Measurements from ENCODE around the gene ADGRF4.

The ADGRF4 gene

DNA sequence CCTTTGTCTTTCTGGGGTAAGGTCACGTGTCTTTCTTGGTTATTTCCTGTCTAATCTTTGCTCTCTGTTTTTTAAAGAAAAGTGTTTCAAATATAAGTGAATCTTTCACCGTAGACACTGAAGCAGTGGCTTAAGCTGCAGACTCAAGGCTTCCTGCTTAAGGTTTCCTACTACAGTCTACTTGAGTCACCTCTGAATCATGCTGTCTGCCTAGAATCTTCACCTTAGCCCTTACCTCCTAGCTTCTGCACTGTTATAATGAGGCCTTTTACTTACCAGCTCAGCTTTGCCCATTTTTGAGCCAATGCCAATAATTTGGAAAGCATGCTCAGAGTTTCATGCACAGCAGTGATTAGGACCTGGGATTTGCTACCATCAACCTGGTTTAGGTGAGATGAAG is 30.6 kb downstream of the ADGRF4 start:
- Histone ChIP-seq H3K36me3 (replicated peaks) (no peaks in the 10 kb centered on the region), H3K27me3 (replicated peaks) (no peaks in the 10 kb centered on the region), H3K27ac (no peak overlapping the region), H3K4me3 (ENCODE audit: low read depth, low read length) (no peak overlapping the region)
- in situ Hi-C loops (cut with HindIII; ENCODE audit: low pct_ligation_motif_present, low sequenced_read_pairs), result no loop called here
- DNase-seq, result no peak
- TF ChIP-seq, protein P1, sequence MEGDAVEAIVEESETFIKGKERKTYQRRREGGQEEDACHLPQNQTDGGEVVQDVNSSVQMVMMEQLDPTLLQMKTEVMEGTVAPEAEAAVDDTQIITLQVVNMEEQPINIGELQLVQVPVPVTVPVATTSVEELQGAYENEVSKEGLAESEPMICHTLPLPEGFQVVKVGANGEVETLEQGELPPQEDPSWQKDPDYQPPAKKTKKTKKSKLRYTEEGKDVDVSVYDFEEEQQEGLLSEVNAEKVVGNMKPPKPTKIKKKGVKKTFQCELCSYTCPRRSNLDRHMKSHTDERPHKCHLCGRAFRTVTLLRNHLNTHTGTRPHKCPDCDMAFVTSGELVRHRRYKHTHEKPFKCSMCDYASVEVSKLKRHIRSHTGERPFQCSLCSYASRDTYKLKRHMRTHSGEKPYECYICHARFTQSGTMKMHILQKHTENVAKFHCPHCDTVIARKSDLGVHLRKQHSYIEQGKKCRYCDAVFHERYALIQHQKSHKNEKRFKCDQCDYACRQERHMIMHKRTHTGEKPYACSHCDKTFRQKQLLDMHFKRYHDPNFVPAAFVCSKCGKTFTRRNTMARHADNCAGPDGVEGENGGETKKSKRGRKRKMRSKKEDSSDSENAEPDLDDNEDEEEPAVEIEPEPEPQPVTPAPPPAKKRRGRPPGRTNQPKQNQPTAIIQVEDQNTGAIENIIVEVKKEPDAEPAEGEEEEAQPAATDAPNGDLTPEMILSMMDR (IDR thresholded peaks at IDR 0.05; ENCODE audit: low read depth, low read length, missing control alignments), result no peak

DNA sequence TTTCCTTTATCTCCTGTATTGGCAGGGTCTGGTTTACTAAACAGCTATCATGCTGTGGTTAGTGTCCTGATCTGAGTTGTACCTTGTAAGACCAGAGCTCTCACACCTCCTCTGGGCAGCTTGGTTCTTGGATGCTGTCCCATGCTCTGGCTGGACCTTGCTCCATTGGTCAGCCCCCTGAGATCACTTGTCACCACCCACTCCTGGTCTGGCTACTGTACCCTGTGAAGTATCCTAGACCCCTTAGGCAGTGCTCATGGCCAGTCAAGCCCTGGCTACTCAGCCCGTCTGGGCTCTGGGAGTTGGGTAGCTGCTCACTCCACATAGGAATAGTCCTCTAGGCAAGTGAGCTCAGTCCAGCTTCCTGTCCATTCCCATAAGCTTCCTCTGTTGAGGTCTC is 31.1 kb downstream of the ADGRF4 start:
- in situ Hi-C loops (cut with HindIII; ENCODE audit: low pct_ligation_motif_present, low sequenced_read_pairs), result no loop called here
- Histone ChIP-seq H3K27me3 (replicated peaks) (no peaks in the 10 kb centered on the region), H3K27ac (no peak overlapping the region), H3K36me3 (replicated peaks) (no peaks in the 10 kb centered on the region), H3K4me3 (ENCODE audit: low read depth, low read length) (no peak overlapping the region)
- DNase-seq, result no peak
- TF ChIP-seq, protein P1 (IDR thresholded peaks at IDR 0.05; ENCODE audit: low read depth, low read length, missing control alignments), result no peak

DNA sequence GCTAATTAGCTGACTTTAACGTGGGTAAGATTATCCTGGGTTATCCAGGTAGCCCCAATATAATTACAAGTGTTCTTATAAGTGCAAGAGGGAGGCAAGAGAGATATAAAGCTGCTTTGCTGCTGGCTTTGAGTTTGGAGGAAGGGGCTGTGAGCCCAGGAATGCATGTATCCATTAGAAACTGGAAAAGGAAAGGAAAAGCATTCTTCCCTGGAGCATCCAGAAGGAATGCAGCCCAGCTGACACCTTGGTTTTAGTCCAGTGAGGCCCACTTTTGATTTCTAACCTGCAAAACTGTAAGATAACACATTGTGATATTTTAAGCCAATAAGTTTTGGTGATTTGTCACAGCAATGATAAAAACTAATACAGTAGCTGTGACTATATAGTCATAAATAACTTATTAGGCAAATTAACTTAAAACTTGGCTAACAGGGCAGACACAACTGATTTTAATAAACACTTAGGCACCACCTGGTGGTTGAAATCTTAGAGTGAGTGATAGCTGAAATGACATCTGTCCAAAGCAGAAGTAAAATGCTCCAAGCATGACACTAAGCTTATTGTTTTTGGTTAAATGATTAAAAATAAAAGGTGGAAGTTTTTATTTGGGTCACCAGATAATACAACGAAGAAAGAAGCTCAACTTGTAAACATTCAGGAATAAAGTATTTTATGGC is 35.6 kb downstream of the ADGRF4 start:
- DNase-seq, result no peak
- Histone ChIP-seq H3K27me3 (replicated peaks) (no peaks in the 10 kb centered on the region), H3K36me3 (replicated peaks) (no peaks in the 10 kb centered on the region), H3K4me3 (ENCODE audit: low read depth, low read length) (no peak overlapping the region), H3K27ac (no peak overlapping the region)
- TF ChIP-seq, protein P1 (IDR thresholded peaks at IDR 0.05; ENCODE audit: low read depth, low read length, missing control alignments), result peak; percentile 22
- in situ Hi-C loops (cut with HindIII; ENCODE audit: low pct_ligation_motif_present, low sequenced_read_pairs), result no loop called here

DNA sequence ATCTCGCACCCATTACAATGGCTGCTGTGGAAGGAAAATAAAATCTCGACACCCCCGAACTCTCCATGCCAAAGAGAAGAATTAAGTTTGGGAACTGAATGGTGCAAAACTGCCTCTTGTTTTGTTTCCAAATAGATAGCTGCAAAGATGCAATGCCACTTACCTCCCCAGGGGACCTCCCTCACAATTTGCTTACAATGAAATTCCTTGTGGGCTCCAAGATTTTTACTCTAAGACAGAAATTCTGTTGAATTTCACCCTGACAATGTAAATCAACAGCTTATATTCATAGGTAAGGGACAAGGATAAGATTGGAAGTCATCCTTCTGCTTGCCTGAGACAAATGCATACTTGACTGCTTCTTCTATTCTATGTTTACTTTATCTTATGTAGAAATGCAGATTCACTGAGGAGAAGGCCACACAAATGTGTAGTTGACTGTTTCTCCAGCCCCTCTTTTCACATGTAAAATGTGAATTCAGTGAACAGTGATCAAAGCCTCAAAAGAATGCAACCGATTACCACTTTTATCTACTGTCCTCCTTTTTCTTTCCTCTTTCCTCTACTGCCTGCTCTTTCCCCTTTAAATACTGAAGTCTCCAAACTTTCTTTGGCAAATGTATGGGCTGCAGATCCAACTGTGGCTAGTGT is 36.6 kb downstream of the ADGRF4 start:
- H3K36me3 ChIP-seq (replicated peaks), result no peaks in the 10 kb centered on the region
- no peak for DNase-seq
- H3K27me3 ChIP-seq (replicated peaks), result no peaks in the 10 kb centered on the region
- no peak overlapping the region for H3K27ac ChIP-seq
- in situ Hi-C loops (cut with HindIII; ENCODE audit: low pct_ligation_motif_present, low sequenced_read_pairs), result no loop called here
- TF ChIP-seq, protein P1 (IDR thresholded peaks at IDR 0.05; ENCODE audit: low read depth, low read length, missing control alignments), result no peak
- no peak overlapping the region for H3K4me3 ChIP-seq (ENCODE audit: low read depth, low read length)

DNA sequence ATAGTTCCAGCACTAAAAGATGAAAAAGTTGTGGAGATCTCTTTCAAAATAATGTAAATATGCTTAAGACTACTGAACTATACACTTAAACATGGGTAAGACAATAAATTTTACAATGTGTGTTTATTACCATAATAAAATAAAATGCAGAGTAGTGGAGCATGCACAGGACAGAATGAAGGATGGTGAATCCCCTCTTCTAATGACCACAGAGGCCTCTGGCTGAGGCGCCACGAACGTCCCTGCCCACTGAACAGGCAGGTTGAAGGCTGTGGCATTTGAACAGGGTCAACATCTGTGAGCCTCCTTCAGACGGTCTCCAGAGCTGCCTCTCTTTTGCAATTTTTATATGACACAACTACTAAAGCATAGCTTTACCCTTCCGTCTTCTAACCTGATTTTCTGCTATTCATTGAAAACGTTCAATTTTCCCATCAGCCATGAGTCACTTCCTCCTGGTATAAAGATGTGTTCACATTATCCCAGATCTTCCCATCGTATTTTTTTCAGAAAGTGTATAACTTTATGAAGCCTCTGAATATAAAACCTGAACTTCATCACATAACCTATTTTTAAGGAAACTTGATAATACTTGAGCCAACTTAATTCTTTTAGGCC is 37.8 kb downstream of the ADGRF4 start:
- no peak overlapping the region for H3K4me3 ChIP-seq (ENCODE audit: low read depth, low read length)
- no peaks in the 10 kb centered on the region for H3K27me3 ChIP-seq (replicated peaks)
- in situ Hi-C loops (cut with HindIII; ENCODE audit: low pct_ligation_motif_present, low sequenced_read_pairs), result no loop called here
- H3K36me3 ChIP-seq (replicated peaks), result no peaks in the 10 kb centered on the region
- no peak overlapping the region for H3K27ac ChIP-seq
- DNase-seq, result no peak
- TF ChIP-seq, protein P1 (IDR thresholded peaks at IDR 0.05; ENCODE audit: low read depth, low read length, missing control alignments), result no peak

Measured in brain microvascular endothelial cell (primary cell).